GM10266 (cell line): ENCODE data around the gene CACNA1D.

ENCODE experiments used
- DNase-seq: peaks from one replicate; pipeline ENCODE4 v3.0.0; 2012; ENCODE audit errors: extremely low spot score
- TF ChIP-seq, protein P1 (sequence below): IDR thresholded peaks from 2 replicates; pipeline ENCODE4 v1.5.1; 2012; ENCODE audit warnings: mild to moderate bottlenecking, low read depth; ENCODE audit not compliant: control insufficient read depth, insufficient read depth; ENCODE audit errors: missing control alignments

Gene CACNA1D

DNA sequence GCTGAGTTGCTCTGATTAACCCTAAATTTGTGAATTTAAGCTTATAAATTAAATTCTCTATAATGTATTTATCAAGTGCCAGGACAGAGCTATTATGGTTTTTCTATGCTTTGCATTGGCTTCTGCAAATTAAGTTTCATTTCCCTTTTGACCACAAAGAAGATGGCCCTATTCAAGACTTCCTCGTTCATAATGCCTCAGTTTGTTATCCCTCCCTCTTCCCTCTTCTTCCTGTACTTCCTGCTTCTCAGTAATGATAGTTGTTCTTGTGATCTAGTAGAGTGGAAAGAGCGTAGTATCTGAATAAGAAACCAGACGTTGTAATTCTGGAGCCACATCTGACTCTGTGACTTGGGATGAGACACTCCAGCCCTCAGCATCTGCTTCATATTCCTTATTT is 118.7 kb downstream of the CACNA1D start:
- DNase-seq, result no peak
- TF ChIP-seq, protein P1, sequence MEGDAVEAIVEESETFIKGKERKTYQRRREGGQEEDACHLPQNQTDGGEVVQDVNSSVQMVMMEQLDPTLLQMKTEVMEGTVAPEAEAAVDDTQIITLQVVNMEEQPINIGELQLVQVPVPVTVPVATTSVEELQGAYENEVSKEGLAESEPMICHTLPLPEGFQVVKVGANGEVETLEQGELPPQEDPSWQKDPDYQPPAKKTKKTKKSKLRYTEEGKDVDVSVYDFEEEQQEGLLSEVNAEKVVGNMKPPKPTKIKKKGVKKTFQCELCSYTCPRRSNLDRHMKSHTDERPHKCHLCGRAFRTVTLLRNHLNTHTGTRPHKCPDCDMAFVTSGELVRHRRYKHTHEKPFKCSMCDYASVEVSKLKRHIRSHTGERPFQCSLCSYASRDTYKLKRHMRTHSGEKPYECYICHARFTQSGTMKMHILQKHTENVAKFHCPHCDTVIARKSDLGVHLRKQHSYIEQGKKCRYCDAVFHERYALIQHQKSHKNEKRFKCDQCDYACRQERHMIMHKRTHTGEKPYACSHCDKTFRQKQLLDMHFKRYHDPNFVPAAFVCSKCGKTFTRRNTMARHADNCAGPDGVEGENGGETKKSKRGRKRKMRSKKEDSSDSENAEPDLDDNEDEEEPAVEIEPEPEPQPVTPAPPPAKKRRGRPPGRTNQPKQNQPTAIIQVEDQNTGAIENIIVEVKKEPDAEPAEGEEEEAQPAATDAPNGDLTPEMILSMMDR, result no peak

DNA sequence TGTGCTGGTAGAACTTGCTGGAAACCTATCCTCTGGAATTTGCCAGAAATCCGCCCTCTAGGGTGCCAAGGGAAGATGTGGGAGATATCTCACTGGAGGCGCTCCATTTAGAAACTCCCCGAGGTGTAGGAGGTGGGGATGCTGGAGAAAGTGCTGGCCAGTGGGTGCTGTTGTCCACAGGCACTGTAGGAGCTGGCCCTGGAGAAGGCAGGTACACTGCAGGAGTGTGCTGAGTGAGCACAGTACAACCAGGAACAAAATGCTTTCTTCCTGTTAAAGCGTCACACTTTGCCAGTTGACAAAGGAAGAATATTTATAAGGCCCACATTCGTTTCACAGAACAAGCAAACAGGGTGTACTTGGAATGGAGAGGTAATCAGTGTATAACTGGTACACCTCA is 119.9 kb downstream of the CACNA1D start:
- TF ChIP-seq, protein P1, result no peak
- DNase-seq, result no peak

DNA sequence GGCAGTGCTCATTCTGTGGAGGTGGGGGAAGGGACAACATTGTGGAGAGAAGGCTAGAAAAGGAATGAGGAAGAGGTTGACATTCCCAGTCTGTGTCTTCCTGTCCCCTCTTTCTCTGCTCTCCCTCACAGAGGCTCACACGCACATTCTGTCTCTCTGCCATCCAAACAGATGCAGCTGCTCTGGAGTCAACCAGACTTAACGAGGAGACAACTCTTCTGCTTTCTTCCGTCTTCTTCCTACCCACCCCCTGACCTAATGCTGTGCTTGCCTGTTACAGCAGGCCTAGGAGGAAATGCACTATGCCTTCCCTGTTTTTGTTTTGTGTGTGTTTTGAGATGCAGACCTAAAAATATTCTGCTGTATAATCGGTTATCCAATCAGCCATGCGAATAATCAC is 121.9 kb downstream of the CACNA1D start:
- DNase-seq, result no peak

DNA sequence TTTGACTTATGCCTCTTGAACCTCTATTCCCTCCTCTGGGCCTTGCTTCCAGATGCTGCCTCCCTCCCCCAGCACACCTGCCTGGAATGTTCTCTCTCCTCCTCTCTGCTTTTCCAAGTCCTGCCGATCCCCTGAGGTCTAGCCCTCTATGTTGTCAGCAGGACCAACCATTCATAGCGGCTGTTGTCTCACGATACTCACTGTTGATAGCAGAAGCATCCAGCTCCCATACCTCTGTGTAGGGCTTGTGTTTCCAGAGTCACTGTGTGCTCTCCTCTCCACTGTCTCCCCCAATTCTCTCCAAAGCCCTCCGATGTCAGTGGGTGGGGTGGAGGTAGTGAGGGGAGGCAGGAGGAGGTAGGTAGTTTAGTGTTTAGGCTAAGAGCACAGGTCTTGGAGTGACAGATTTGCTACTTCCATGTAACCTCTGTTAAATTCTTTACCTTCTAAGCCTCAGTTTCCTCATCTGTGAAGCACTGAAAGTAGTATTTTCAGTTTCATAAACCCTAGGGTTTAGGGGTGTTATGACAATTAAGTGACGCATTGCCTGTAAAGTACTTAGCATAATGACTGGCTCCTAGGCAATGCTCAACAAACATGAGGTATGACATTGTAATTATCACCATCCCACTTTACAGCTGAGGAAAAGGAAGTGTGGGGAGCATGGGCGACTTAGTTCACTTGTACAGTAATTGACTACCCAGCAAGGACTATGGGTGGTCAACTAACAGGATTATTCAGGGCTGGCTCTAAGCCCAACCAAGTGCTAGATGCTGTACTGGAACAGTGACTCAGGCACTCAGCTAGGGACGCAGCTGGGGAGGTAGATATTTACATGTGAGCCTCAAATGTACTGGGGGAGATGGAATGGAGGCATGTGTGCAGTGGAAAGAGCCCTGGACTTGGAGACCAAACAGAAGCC is 122.8 kb downstream of the CACNA1D start:
- no peak for DNase-seq
- TF ChIP-seq, protein P1, result no peak

More for the DNA sequence above, 121.9 kb downstream of the CACNA1D start:
- TF ChIP-seq, protein P1, result no peak

DNA sequence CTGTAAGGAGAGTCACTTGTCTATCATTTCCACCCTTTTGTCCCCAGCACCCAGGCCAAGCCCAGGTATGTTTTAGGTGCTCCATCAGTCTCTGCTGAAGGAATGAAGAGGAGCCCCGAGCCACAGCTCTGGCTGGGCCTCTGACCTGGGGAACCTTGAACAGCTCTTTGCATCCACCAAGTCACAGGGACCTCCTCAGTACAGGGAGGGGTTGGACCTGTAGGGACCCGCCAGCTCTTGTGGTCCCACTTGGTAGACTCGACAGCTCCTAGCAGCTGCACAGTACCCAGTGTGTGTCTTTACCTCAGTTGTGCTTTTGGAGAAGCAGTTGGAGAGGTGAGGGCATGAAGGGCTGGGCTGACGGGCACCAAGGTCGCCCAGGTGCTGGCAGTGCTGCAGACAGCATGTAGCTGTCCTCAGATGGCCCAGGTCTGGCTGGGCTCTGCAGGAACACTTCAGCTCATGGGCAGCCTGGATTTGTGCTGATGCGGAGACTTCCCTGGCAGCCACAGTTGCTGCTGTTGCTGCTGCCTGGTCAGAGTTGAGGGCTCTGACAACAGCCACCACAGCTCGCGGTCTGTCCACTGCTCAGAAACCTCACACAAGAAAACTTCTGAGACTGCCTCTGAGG is 123.6 kb downstream of the CACNA1D start:
- TF ChIP-seq, protein P1, result no peak
- no peak for DNase-seq

DNA sequence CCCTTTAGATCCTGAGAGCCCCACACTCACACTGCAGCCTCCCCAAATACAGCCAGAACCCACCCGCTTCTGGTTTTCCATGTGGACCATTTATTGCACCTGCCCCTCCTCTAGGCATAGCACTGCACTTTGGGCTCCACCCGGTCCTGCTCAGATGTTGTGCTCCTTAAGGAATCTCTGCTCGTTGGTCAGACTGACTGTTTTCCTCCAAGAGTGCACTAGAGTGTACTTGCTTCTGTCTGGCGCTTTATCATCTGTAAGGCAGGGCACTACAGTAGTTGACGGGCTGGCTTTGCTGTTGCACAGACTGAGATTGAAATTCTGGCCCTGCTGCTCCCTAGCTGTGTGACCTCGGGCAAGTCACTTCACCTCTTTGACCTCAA is 124.1 kb downstream of the CACNA1D start:
- TF ChIP-seq, protein P1, result no peak
- no peak for DNase-seq

DNA sequence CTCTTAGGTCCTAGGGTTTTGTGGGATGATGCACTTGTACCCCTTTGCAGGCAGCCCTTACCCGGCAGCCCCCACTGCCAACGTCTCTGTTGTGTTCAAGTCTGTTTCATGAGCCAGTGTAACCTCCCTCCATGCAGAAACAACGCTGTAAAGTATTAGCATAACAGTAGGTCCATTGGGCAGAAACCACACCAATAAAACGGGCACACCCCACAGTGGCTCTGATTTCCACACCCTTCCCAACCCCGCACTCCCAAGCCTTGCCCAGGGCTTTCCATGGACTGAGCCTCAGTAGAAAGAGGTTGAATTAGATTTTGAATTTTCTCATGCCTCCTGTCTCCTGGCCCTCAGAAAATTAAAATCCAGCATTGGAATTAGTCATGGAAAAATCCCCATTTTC is 124.5 kb downstream of the CACNA1D start:
- TF ChIP-seq, protein P1, result no peak

More for the DNA sequence above, 124.5 kb downstream of the CACNA1D start:
- DNase-seq, result no peak
